Measurements from ENCODE around the gene CDC42BPB.

DNA sequence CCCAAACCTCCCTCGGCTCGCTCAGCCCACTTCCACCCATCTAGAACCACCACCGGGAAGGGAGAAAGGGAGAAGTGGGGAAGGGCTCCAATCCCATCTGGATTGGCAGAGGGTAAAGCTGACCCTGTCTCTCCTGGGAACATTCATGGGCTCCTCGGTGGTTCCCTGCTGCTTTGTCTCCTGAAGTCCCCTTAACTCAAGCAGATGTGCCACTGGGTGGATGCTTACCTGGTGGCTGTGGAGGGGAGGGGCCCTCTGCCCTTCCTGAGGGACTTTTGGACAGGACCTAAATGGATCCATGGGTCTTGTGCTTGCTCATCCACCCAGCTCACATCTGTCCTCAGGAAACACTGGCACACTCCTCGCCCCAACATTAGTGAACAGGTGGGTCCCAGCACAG, 2.2 kb upstream of the CDC42BPB start:
- TF ChIP-seq POLR2A (IDR thresholded peaks at IDR 0.05; ENCODE audit: extremely low read depth, insufficient read length) (no peak), MYC (IDR thresholded peaks at IDR 0.05; ENCODE audit: low read depth, low read length) (no peak)
- TF ChIP-seq, protein P1, sequence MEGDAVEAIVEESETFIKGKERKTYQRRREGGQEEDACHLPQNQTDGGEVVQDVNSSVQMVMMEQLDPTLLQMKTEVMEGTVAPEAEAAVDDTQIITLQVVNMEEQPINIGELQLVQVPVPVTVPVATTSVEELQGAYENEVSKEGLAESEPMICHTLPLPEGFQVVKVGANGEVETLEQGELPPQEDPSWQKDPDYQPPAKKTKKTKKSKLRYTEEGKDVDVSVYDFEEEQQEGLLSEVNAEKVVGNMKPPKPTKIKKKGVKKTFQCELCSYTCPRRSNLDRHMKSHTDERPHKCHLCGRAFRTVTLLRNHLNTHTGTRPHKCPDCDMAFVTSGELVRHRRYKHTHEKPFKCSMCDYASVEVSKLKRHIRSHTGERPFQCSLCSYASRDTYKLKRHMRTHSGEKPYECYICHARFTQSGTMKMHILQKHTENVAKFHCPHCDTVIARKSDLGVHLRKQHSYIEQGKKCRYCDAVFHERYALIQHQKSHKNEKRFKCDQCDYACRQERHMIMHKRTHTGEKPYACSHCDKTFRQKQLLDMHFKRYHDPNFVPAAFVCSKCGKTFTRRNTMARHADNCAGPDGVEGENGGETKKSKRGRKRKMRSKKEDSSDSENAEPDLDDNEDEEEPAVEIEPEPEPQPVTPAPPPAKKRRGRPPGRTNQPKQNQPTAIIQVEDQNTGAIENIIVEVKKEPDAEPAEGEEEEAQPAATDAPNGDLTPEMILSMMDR (IDR thresholded peaks at IDR 0.05; ENCODE audit: low read depth, low read length), result no peak
- TF ChIP-seq, protein P2, sequence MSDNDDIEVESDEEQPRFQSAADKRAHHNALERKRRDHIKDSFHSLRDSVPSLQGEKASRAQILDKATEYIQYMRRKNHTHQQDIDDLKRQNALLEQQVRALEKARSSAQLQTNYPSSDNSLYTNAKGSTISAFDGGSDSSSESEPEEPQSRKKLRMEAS (IDR thresholded peaks at IDR 0.05; ENCODE audit: low read depth, low read length), result no peak
